COLO668 (cell line): Measurements from ENCODE around the gene AXIN1.
"Not testable (repeated sequence)": the region's sequence is repeated elsewhere in the genome, so short reads cannot be mapped to it uniquely, and the experiment has no call there.

ENCODE experiments used
- DNase-seq: peaks from one replicate; lab custom pipeline; 2025; ENCODE audit not compliant: unreplicated experiment; lab: John Stamatoyannopoulos, UW

The AXIN1 gene

DNA sequence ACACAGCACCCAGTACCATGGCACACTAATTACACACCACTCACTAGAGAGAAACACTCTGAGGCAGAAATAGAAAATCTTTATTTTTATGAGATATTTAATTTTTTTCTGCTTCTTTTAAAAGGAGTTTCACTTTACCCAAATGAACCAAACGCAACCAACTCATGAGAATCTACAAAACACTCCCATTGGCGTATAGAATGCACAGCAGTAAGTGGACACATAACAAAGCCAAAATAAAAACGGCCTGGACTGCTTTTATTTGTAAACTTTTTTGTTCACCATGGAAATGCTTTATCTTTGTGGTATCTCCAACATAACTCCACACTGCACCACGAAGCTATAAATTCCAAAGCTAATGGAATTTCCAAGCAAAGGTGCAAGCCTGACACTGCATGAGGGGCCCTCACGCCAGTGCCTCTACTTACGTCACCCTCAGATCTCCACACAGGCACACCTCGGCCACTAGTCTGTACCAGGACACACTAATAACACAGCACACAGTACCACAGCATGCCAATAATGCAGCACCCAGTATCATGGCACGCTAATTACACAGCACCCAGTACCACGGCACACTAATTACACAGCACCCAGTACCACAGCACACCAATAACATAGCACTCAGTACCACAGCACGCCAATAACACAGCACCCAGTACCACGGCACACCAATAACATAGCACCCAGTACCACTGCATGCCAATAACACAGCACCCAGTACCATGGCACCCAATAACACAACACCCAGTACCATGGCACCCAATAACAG, 17.5 kb downstream of the AXIN1 start:
- DNase-seq, result not testable (repeated sequence)

DNA sequence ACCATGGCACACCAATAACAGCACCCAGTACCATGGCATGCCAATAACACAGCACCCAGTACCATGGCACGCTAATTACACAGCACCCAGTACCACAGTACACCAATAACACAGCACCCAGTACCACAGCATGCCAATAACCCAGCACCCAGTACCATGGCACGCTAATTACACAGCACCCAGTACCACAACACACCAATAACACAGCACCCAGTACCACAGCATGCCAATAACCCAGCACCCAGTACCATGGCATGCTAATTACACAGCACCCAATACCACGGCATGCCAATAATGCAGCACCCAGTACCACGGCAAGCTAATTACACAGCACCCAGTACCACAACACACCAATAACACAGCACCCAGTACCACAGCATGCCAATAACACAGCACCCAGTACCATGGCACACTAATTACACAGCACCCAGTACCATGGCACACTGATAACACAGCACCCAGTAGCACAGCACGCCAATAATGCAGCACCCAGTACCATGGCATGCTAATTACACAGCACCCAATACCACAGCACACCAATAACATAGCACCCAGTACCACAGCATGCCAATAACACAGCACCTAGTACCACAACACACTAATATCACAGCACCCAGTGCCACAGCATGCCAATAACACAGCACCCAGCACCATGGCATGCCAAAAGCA, 18.2 kb downstream of the AXIN1 start:
- not testable (repeated sequence) for DNase-seq

DNA sequence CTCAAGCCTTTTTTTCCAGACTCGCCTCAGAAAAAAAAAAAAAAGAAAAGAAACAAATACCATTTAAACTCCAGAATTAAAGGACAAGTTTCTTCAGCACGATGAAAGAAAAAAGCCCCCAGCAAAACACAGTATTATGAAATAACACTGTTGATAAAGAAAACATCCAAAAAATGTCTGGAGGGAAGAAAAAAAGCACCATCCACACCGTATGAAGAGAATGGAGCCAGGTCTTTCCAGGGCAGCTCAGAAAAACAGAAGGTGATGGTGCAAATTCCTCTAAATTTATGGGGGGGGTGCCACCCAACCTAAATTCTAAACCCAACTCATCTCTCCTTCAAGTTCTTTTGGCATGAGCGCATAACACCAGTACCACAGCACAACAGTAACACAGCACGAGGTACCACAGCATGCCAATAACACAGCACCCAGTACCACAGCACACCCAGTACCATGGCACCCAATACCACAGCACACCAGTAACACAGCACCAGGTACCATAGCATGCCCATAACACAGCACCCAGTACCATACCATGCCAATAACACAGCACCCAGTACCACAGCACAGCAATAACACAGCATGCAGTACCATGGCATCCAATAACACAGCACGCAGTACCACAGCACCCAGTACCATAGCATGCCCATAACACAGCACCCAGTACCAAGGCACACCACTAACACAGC, 19.0 kb downstream of the AXIN1 start:
- DNase-seq, result no peak

DNA sequence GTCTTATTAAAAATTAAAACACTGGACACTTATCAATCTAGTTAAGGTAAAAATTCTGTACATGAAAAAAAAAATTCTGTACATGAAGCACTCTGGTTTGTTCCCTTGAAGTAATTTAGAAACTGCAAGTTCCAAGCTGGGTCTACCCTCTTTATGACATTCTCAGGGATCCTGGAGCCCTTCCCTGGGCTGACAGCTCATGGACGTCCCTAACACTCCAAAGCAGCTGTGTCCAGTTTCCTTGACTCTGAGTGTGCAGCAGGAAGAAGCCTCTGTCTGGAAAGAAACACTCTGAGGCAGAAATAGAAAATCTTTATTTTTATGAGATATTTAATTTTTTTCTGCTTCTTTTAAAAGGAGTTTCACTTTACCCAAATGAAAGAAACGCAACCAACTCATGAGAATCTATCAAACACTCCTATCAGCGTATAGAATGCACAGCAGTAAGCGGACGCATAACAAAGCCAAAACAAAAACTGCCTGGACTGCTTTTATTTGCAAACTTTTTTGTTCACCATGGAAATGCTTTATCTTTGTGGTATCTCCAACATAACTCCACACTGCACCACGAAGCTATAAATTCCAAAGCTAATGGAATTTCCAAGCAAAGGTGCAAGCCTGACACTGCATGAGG, 21.2 kb downstream of the AXIN1 start:
- DNase-seq, result not testable (repeated sequence)

DNA sequence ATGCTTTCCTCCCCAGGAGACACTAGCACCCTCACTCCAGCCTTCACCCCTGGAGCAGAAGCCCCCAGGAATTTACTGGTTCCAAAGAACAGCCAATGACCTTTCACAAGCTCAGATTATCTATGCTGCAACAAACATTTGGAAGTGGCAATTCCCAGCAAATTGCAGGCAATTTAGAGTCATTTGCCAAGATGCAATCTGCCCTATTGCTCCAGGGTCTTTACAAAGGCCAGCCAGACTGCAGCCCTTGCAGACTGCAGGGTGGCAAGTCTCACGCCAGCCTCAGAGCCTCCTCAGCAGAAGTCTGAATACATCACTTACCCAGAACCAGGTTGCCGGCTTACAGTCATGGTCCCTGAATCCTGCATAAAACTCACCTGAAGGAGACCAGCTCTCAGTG, 21.8 kb downstream of the AXIN1 start:
- DNase-seq, result no peak

DNA sequence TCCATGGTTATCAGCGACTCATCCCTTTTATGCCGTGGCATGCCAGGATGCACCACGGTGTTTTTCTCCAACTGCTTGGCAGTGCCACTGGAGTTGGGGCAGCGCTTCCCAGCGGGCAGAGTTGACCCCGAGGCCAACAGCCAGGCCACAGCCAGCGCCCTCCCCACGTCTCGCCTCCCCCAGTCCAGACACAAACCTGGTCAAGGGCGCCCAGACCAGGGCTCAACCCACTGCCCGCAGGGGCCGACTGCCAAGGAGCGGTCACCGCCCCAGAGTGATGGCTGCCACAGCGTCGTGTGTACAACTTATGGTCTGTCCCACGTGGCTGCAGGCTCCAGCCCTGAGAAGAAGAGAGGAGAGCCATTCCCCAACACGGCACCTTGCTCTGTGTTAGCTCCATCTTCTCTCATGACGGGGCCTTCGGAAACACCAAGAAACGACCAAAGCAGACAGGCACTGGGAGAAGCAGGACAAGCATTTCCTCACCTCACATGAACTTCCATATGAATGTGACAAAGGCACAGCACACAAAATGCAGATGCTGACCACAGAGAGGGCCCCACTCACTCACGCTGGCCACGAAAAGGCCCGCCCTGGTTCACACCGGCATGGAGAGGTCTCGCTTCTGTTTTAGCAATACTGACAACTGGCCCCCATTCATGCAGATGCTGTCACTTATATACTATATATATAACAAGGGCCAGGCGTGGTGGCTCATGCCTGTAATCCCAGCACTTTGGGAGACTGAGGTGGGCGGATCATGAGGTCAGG, 27.0 kb downstream of the AXIN1 start:
- no peak for DNase-seq

DNA sequence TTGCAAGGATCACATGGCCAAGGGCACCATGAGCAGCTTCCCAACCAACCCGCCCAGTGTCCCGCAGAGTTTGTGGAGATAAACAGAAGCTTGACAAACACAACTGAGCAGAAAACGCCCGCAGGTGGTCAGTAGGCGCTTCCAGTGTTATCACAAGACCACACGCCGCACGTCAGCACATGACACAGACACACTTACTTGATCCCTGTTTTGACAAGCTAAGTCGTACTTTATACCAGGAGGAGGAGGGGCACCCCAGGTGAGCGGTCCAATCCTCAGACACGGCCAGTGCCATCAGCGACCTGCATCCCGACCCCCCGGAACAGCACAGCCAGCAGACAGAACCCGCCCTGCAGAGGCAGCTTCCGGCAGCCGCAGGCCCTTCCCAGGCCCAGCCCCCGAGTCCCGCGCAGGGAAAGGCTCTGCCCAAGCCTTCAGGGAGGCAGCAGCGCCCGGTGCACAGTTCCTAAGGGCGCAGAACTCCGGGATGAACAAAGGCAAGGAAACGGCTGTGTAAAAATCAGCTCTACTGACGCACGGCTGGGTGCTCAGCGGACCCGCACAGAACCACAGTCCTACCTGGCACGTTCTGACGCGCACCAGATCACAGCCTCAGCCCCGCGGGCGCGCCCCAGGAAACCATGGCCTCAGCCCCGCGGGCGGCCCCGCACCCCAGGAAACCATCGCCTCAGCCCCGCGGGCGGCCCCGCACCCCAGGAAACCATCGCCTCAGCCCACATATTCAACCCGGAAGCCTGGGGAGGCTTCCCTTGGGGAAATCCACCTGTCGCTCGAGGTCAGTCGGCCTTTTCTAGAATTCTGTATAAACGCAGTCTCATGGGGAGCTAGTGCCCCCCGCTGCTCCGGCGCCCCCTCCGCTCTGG, 27.8 kb downstream of the AXIN1 start:
- DNase-seq, result peak; percentile 93

DNA sequence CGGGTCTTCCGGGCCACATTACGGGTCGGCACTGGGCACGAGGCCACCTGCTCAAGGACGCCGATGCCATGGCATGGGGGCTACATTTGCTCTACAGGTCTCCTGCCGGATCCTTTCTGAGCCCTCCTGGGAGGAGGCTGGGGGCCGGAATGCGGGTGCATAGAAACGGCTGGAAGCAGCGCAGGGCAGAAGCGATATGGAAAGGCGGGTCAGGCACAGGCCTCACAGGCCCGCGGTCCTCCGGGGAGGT, 28.4 kb downstream of the AXIN1 start:
- no peak for DNase-seq

DNA sequence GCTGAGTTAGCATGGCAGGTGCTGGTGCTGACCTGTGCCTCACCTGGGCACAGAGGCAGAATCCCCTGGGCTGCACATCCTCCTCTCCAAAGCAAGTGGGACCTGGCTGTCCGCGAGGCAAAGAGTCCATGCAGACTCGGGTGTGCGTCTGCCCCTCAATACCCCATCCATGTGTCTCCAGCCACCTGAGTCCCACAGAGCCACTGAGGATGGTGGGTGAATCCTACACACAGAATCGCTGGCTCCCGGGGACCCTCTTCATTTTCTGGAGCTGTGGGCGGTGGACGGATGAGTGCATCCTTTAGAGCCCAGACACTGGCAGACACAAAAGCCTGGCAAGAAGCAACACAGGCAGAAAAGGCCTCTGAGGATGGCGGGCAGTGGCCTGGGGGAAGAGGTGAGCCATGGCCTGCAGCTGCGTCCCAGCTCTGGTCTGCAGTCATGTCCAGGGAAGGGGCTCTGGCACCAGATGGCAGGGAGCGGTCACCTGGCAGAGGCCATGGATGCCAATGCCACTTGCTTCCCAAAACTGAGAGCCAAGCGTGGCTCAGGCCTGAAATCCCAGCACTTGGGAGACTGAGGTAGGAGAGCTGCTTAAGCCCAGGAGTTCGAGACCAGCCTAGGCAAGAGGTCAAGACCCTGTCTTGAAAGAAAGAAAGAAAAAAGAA, 29.9 kb downstream of the AXIN1 start:
- no peak for DNase-seq

DNA sequence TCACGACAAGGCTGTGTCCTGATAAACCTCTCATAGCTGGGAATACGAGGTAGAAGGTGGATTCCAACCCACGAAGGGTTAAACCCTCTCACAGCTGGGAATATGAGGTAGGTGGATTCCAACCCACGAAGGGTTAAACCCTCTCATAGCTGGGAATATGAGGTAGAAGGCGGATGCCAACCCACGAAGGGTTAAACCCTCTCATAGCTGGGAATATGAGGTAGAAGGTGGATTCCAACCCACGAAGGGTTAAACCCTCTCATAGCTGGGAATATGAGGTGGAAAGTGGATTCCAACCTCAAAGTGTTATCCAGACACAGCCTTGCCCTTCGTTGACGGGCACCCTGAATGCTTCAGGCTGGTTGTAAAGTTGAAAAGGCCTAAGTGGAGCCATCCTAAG, 31.0 kb downstream of the AXIN1 start:
- no peak for DNase-seq

DNA sequence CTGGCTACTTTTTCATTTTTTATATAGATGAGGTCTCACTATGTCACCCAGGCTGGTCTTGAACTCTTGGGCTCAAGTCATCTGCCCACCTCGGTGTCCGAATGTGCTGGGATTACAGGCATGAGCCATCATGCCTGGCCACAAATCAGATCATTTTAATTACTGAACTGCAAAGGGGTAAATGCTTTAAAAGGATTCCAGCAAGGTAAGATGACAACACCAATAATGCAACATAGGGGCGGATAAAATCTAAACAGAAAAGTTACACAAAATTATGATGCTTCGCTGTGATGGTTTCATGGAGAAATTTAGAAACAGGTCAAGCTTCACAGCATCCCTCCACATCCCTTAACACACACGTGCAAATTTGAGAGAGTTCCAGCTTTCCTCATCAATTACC, 32.3 kb downstream of the AXIN1 start:
- DNase-seq, result no peak

DNA sequence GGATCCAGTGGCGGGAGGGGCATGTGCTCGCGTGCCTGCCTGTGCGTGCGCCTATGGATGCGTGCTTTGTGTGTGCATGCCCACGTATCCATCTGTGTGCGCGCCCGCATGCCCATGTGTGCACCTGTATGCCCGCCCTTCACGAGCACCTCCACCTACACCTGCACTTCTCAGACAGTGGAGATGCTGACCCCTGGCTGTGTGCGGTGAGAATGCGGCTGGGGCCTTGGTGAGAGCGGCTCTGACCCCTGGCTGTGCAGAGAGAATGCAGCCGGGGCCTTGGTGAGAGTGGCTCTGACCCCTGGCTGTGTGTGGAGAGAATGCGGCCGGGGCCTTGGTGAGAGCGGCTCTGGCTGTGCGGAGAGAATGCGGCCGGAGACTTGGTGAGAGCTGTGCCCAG, 33.9 kb downstream of the AXIN1 start:
- no peak for DNase-seq

DNA sequence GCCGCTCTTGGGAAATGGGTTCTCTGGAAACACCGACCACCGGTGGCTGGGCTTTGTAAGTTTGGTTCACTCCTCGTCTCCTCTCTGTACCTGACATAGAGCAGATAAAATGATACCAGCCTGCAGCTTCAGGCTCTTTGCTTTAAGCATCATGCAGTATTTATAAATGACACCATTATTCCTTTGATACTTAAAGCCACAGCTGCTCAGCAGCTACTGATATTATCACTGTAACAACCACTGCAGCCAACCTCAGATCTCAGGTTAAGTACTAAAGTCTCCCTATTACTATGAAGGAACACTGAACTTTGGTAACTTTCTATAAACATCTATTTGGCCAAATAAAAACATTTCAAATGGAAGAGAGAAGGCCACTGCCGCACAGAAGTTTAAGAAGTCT, 34.9 kb downstream of the AXIN1 start:
- DNase-seq, result no peak

DNA sequence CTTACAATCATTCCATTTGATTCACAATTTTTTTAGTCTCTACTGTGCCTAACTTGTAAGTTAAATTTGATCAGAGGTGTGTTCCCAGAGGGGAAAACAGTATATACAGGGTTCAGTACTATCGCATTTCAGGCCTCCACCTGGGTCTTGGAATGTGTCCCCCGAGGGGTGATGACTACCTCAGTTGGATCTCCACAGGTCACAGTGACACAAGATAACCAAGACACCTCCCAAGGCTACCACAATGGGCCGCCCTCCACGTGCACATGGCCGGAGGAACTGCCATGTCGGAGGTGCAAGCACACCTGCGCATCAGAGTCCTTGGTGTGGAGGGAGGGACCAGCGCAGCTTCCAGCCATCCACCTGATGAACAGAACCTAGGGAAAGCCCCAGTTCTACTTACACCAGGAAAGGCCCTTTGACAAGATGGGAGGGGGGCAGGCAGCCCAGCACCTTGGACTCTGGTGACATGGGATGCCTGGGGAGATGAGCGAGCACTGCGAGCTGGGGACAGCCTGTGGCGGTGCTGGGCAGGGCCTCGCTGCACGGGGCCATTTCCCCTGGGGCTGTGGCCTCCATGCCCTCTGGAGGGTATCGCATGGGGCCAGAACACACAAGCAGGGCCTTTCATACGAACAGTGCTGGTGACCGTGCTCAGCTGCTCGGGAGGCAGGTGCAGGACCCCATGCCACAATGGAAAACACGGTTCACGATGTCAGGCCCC, 35.6 kb downstream of the AXIN1 start:
- DNase-seq, result no peak

DNA sequence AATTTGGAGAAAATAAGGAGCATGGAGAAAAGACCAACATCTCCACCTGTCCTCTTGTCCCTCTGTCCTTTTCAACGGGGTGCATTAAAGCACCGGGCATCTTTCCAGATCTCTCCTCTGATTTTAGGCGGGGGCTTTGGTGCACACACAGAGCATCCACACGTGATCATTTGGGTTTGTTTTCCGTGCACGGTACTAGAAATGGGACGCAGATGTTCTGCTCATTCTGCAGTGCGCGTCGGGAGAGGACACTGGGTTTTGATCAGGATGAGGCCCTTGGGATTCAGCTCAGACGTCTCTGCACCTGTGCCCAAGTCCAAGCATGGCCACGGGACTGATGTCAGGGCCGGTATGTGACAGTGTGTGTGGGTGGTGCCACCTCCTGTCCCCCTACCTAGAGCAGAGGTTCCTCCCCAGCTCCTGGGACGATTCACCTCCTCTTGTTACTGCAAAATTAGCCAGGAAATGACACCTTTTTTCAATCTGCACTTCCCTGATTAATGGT, 37.7 kb downstream of the AXIN1 start:
- no peak for DNase-seq

DNA sequence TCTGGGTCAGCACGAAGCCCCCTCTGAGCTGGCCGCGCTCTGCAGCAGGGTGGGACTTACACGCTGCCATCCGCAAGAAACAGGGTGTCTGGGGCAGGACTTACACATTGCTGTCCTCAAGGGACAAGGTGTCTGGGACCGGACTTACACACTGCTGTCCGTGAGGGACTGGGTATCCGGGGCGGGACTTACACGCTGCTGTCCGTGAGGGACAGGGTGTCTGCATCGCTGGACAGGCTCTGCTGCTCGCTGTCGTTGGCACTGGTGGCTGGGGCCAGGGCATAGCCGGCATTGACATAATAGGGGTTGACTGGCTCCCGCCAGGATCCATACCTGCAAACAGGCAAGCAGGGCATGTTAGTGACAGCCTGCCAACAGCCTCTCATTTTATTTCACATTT, 38.2 kb downstream of the AXIN1 start:
- DNase-seq, result no peak

DNA sequence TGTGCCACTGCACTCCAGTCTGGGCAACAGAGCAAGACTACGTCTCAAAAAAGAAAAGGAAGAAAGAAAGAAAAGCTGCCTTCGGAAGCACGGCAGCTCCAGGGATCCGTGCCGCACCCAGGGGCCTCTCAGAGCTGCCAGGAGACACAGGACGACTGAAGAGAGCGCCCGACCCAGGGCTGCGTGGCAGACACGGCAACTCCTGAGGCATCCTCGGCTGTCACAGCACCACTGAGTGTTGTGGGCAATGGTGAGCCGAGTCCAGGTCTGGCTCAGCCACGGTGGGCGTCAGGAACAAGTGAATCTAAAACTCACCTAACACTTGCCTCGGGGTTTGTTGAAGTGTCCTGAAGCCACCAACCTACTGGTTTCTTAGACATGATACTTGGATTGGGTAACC, 40.8 kb downstream of the AXIN1 start:
- no peak for DNase-seq

DNA sequence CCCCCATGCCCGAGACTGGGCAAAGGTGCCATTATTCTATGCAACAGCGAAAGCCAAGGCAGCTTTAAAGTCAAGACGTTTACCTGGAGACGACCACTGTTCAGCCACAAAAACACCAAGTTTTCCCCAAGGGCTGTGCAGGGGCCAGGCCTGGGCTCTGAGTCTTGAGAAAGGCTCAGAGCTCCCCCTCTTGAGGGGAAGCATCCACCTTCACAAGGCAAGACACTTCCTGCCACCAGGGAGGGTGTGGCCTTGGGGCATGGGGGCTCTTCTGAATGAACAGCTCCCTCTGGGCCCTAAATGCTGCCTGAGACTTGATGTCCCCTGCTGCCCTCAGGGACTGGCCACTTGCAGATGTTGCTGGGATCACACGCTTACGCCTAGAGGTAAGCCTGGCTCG, 43.0 kb downstream of the AXIN1 start:
- DNase-seq, result no peak
